ENCODE data around the gene MTARC2.

Gene MTARC2

GRCh38 chr1:220769205-220769604 lies 21.1 kb downstream of the MTARC2 start:
- no peaks in the 10 kb centered on the region for H3K36me3 ChIP-seq (ENCODE audit: insufficient read depth)
- H4K20me1 ChIP-seq (ENCODE audit: insufficient read depth): no peaks in the 10 kb centered on the region
- no peaks in the 10 kb centered on the region for H3K79me2 ChIP-seq (ENCODE audit: insufficient read depth, low read depth)
- no peak overlapping the region for H2AFZ ChIP-seq (ENCODE audit: low read depth)
- no peak overlapping the region for H3K9ac ChIP-seq
- no peak for TF ChIP-seq CTCF (conservative IDR thresholded peaks at IDR 0.05; ENCODE audit: low read depth, low read length)
- H3K27me3 ChIP-seq (ENCODE audit: insufficient read depth, low read depth): no peaks in the 10 kb centered on the region
- no peak overlapping the region for H3K27ac ChIP-seq
- H3K4me2 ChIP-seq: no peak overlapping the region
- no peak overlapping the region for H3K4me3 ChIP-seq (IDR thresholded peaks at IDR 0.05; ENCODE audit: insufficient read depth, low read depth, low read length)
- H3K4me1 ChIP-seq (ENCODE audit: low read depth, poor library complexity, severe bottlenecking): peaks cover 25% of the 10 kb centered on the region

- TF ChIP-seq CTCF (conservative IDR thresholded peaks at IDR 0.05; ENCODE audit: low read depth, low read length): no peak
- H2AFZ ChIP-seq (ENCODE audit: low read depth): no peak overlapping the region
- no peak overlapping the region for H3K4me3 ChIP-seq (IDR thresholded peaks at IDR 0.05; ENCODE audit: insufficient read depth, low read depth, low read length)
- no peak overlapping the region for H3K9ac ChIP-seq
- H3K4me1 ChIP-seq (ENCODE audit: low read depth, poor library complexity, severe bottlenecking): peaks cover 25% of the 10 kb centered on the region
- H3K36me3 ChIP-seq (ENCODE audit: insufficient read depth): no peaks in the 10 kb centered on the region
- H3K4me2 ChIP-seq: no peak overlapping the region
- H4K20me1 ChIP-seq (ENCODE audit: insufficient read depth): no peaks in the 10 kb centered on the region
- no peaks in the 10 kb centered on the region for H3K27me3 ChIP-seq (ENCODE audit: insufficient read depth, low read depth)
- H3K27ac ChIP-seq: no peak overlapping the region
- H3K79me2 ChIP-seq (ENCODE audit: insufficient read depth, low read depth): no peaks in the 10 kb centered on the region
Measured at GRCh38 chr1:220770245-220770913, 22.3 kb downstream of the MTARC2 start.

GRCh38 chr1:220772846-220773245 lies 24.7 kb downstream of the MTARC2 start:
- H3K36me3 ChIP-seq (ENCODE audit: insufficient read depth): no peaks in the 10 kb centered on the region
- H2AFZ ChIP-seq (ENCODE audit: low read depth): no peak overlapping the region
- H3K4me2 ChIP-seq: no peak overlapping the region
- H3K27me3 ChIP-seq (ENCODE audit: insufficient read depth, low read depth): no peaks in the 10 kb centered on the region
- H3K4me1 ChIP-seq (ENCODE audit: low read depth, poor library complexity, severe bottlenecking): peaks cover 14% of the 10 kb centered on the region
- no peak overlapping the region for H3K4me3 ChIP-seq (IDR thresholded peaks at IDR 0.05; ENCODE audit: insufficient read depth, low read depth, low read length)
- H3K27ac ChIP-seq: no peak overlapping the region
- H4K20me1 ChIP-seq (ENCODE audit: insufficient read depth): no peaks in the 10 kb centered on the region
- no peaks in the 10 kb centered on the region for H3K79me2 ChIP-seq (ENCODE audit: insufficient read depth, low read depth)
- H3K9ac ChIP-seq: no peak overlapping the region
- no peak for TF ChIP-seq CTCF (conservative IDR thresholded peaks at IDR 0.05; ENCODE audit: low read depth, low read length)

GRCh38 chr1:220775240-220775853 lies 27.2 kb downstream of the MTARC2 start:
- peak; percentile 98 for TF ChIP-seq CTCF (conservative IDR thresholded peaks at IDR 0.05; ENCODE audit: low read depth, low read length)

More at GRCh38 chr1:220775240-220775853, 27.2 kb downstream of the MTARC2 start:
- H3K4me3 ChIP-seq (IDR thresholded peaks at IDR 0.05; ENCODE audit: insufficient read depth, low read depth, low read length): no peak overlapping the region
- no peak overlapping the region for H3K9ac ChIP-seq
- H3K4me2 ChIP-seq: no peak overlapping the region
- H3K27me3 ChIP-seq (ENCODE audit: insufficient read depth, low read depth): no peaks in the 10 kb centered on the region
- no peak overlapping the region for H2AFZ ChIP-seq (ENCODE audit: low read depth)
- H4K20me1 ChIP-seq (ENCODE audit: insufficient read depth): no peaks in the 10 kb centered on the region
- no peaks in the 10 kb centered on the region for H3K79me2 ChIP-seq (ENCODE audit: insufficient read depth, low read depth)
- H3K36me3 ChIP-seq (ENCODE audit: insufficient read depth): no peaks in the 10 kb centered on the region
- H3K27ac ChIP-seq: no peak overlapping the region
- H3K4me1 ChIP-seq (ENCODE audit: low read depth, poor library complexity, severe bottlenecking): no peaks in the 10 kb centered on the region

All from KMS-11 (cell line).